Measurements from ENCODE around the gene FGF7.
"Not testable (repeated sequence)": the region's sequence is repeated elsewhere in the genome, so short reads cannot be mapped to it uniquely, and the experiment has no call there.

The FGF7 gene

GRCh38 chr15:49439678-49440395, 16.8 kb downstream of the FGF7 start:
- DNase-seq: no peak

- DNase-seq: no peak
Observed at GRCh38 chr15:49441356-49441755, 18.3 kb downstream of the FGF7 start.

GRCh38 chr15:49441816-49442215, 18.8 kb downstream of the FGF7 start:
- no peak for DNase-seq

GRCh38 chr15:49452595-49452994, 29.6 kb downstream of the FGF7 start:
- no peak for DNase-seq

GRCh38 chr15:49456166-49456565, 33.1 kb downstream of the FGF7 start:
- DNase-seq: no peak

GRCh38 chr15:49458145-49458544, 35.1 kb downstream of the FGF7 start:
- no peak for DNase-seq

- no peak for DNase-seq
Observed at GRCh38 chr15:49460411-49460941, 37.4 kb downstream of the FGF7 start.

- DNase-seq: no peak
Observed at GRCh38 chr15:49462232-49462844, 39.3 kb downstream of the FGF7 start.

GRCh38 chr15:49464522-49464921, 41.5 kb downstream of the FGF7 start:
- DNase-seq: no peak

- no peak for DNase-seq
Observed at GRCh38 chr15:49466119-49466518, 43.1 kb downstream of the FGF7 start.

GRCh38 chr15:49467746-49468480, 44.9 kb downstream of the FGF7 start:
- DNase-seq: no peak

GRCh38 chr15:49468481-49468839, 45.4 kb downstream of the FGF7 start:
- DNase-seq: no peak

GRCh38 chr15:49471248-49471647, 48.2 kb downstream of the FGF7 start:
- DNase-seq: not testable (repeated sequence)

- DNase-seq: no peak
Observed at GRCh38 chr15:49471733-49472132, 48.7 kb downstream of the FGF7 start.

- no peak for DNase-seq
Observed at GRCh38 chr15:49472338-49472737, 49.3 kb downstream of the FGF7 start.

- DNase-seq: no peak
Observed at GRCh38 chr15:49473031-49473430, 50.0 kb downstream of the FGF7 start.

GRCh38 chr15:49478021-49478420, 55.0 kb downstream of the FGF7 start:
- not testable (repeated sequence) for DNase-seq

GRCh38 chr15:49478982-49479381, 55.9 kb downstream of the FGF7 start:
- DNase-seq: not testable (repeated sequence)

- DNase-seq: not testable (repeated sequence)
Observed at GRCh38 chr15:49485401-49485800, 62.4 kb downstream of the FGF7 start.

GRCh38 chr15:49490966-49491365, 67.9 kb downstream of the FGF7 start:
- DNase-seq: no peak

- no peak for DNase-seq
Observed at GRCh38 chr15:49492151-49492550, 69.1 kb downstream of the FGF7 start.

- no peak for DNase-seq
Observed at GRCh38 chr15:49492830-49493229, 69.8 kb downstream of the FGF7 start.

- DNase-seq: no peak
Observed at GRCh38 chr15:49494842-49495241, 71.8 kb downstream of the FGF7 start.
